ENCODE data around the gene PRKG1. TPM values are rescaled to one million over a fixed set of nuclear protein-coding genes. Genes with fewer than 3 reads are reported as not detected.

Gene PRKG1
- total RNA-seq, 2 experiments from 2014 or later = not detected

DNA sequence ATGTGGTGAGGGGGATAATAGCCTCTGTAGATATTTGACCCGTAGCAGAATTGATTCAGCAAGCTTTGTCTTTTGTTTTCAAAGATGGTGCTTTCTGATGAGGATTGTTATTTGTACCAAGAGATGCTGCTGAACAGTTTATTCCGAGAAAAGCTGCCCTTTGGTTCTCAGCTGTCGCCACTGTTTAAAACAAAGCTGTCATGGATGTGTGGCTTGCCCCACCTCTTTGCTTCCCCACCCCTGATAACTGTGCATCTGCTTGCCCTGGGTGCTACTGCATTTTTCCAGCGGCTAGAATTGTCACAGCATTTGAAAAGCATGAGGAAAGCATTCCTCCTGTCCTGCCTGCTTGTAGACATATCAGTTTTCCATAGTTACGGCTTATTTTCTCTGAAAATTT lies 852.0 kb downstream of the PRKG1 start:
- Mint-ChIP-seq H3K4me3 (no peak overlapping the region), H3K27me3 (peaks cover 8% of the 10 kb centered on the region), H3K36me3 (no peaks in the 10 kb centered on the region), H3K9me3 (no peaks in the 10 kb centered on the region), H3K27ac (no peak overlapping the region), H3K4me1 (no peaks in the 10 kb centered on the region)
- no peak for DNase-seq

DNA sequence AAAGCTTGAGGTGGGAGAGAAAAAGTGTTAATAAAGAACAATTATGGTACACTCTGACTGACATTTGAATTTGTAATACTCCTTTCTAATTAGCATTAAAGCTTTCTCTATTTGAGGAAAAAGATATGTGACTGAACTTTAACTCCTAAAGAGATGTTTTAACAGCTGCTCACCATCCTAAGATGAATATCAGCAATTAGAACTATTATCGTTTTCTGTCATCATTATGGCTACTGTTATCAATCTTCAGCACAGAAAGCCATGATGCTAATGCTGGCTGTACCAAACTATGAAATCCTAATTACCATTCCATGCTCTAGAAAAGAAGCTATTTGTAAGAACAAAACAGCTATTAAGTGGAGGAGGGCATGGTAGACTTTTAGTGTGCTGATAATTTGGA lies 853.9 kb downstream of the PRKG1 start:
- Mint-ChIP-seq H3K9me3 (no peaks in the 10 kb centered on the region), H3K27me3 (peaks cover 8% of the 10 kb centered on the region), H3K27ac (no peak overlapping the region), H3K4me1 (no peaks in the 10 kb centered on the region), H3K36me3 (no peaks in the 10 kb centered on the region), H3K4me3 (no peak overlapping the region)
- DNase-seq = no peak

DNA sequence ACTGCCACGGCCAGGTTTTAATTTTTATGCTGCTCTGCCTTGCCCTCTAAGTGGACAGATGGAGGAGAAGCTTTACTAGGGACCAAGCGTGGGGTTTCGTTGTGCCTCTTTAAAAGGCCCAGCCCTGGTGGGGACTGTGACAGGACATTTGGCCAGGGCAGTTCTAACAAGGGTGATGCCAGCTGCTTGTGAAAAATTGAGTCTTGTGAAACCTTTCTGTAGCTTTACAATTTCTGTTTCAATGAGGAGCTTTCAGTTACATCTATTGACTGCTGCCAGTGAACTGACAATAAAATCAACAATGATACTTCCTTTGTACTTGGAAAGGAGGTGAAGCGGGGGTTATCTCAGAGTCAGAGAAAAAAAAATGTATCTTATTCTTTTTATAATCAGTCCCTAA lies 858.2 kb downstream of the PRKG1 start:
- Mint-ChIP-seq H3K9me3 (no peaks in the 10 kb centered on the region), H3K4me1 (no peaks in the 10 kb centered on the region), H3K27ac (no peak overlapping the region), H3K27me3 (peaks cover 11% of the 10 kb centered on the region), H3K36me3 (no peaks in the 10 kb centered on the region), H3K4me3 (no peak overlapping the region)
- no peak for DNase-seq

DNA sequence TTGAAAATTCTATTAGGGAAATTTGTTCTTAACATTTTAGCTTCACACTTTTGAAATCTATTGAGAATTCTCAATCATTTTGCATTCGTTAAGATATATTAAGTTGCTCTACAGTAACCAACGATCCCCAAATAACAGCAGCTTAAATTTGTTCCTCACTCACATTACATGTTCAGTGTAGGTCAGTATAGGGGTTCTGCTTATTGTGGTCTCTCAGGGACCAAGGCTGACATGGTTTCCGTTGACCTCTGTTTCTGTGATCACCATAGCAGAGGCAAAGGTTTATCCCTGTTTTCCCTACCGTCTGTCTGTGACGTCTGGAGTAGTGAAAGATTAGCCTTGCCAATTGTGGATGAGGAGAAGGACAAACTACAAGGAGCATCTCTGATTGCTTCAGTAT lies 860.1 kb downstream of the PRKG1 start:
- no peaks in the 10 kb centered on the region for H3K4me1 Mint-ChIP-seq
- peaks cover 11% of the 10 kb centered on the region for H3K27me3 Mint-ChIP-seq
- H3K27ac Mint-ChIP-seq = no peak overlapping the region
- no peak overlapping the region for H3K4me3 Mint-ChIP-seq
- no peaks in the 10 kb centered on the region for H3K36me3 Mint-ChIP-seq
- no peaks in the 10 kb centered on the region for H3K9me3 Mint-ChIP-seq
- no peak for DNase-seq

DNA sequence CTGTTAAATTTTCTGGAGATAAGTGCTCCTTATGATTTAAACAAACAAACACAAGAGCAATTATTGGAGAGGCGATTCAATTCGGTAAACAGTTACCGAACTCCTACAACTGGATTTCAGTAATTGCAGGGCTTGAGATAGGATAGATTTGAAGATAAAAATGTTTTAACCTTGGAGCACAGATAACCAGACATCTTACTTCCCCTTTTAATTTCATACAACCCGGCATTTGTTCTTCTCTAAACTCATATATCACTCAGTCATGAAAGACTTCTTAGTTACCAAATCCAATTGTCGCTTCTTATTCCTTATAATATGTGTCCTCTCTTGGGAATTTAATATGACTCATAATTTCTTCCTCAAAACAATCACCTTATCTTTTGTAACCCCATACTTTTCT lies 861.1 kb downstream of the PRKG1 start:
- H3K4me1 Mint-ChIP-seq = no peaks in the 10 kb centered on the region
- no peak overlapping the region for H3K4me3 Mint-ChIP-seq
- H3K9me3 Mint-ChIP-seq = no peaks in the 10 kb centered on the region
- H3K27me3 Mint-ChIP-seq = peaks cover 11% of the 10 kb centered on the region
- no peaks in the 10 kb centered on the region for H3K36me3 Mint-ChIP-seq
- DNase-seq = no peak
- no peak overlapping the region for H3K27ac Mint-ChIP-seq

DNA sequence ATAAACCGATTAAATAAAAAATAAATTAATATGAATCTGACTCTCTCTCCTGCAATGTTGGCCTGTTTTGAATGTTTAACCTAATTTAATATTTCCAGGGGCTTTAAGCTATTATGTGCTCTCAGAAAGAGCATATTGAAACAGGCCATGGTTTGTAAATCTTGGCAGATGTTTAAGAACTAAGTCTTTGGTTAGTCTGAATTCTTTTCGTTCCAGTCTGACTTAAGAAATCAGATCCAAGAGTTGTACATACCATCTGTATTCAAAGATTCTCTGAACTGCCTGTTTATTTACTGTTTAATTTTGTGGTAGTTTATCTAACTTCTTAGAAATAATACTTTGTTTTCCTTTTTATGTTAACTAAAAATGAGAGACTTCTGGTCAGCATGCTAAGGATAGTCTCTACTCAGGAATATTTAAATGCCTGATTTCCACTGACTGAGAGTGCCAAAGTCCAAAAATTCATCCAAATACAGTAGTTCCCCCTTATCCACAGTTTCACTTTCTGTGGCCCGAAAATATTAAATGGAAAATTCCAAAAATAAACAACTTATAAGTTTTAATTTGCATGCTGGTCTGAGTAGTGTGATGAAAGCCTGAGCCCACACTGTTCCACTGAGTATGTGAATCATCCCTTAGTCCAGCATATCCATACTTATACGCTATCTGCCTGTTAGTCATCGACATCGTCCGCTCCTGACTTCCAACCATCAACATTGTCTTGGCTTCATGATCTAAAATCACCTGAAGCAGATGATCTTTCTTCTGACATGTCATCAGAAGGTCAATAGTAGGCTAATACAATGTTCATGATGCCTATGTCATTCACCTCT lies 863.2 kb downstream of the PRKG1 start:
- DNase-seq = no peak
- Mint-ChIP-seq H3K9me3 (no peaks in the 10 kb centered on the region), H3K36me3 (no peaks in the 10 kb centered on the region), H3K27me3 (peaks cover 10% of the 10 kb centered on the region), H3K27ac (no peak overlapping the region), H3K4me3 (no peak overlapping the region), H3K4me1 (no peaks in the 10 kb centered on the region)

DNA sequence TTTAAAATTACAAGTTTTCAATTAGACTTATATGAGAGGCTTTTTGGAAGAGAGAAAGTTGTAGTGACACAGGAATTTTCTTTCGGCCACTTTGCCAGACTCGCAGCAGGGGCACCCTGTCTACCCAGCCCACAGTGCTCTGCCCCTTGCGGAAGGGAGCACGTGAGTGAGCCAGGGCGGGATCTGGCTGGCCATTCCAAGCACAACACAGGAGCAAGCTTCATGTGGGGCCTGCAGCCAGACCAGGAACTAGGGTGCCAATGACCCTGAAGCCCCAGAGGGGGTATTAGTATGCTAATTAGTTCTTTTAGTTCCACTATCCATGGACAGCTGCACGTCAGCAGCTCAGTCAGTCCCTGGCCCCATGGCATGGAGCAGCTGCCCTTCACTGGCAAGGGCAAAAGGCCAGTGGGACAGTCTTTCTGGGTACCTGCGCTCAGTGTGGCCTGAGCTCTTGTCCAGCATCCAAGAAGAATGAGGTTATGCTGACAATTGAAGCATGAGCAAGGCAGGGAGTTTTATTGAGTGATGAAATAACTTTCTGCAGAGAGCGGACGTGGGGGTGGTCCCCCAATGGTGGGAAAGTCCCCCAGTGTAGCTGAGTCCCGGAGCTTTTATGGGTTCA lies 876.2 kb downstream of the PRKG1 start:
- H3K4me3 Mint-ChIP-seq = no peak overlapping the region
- no peak overlapping the region for H3K27ac Mint-ChIP-seq
- H3K36me3 Mint-ChIP-seq = no peaks in the 10 kb centered on the region
- H3K9me3 Mint-ChIP-seq = no peaks in the 10 kb centered on the region
- peaks cover 8% of the 10 kb centered on the region for H3K27me3 Mint-ChIP-seq
- DNase-seq = no peak
- H3K4me1 Mint-ChIP-seq = no peaks in the 10 kb centered on the region

DNA sequence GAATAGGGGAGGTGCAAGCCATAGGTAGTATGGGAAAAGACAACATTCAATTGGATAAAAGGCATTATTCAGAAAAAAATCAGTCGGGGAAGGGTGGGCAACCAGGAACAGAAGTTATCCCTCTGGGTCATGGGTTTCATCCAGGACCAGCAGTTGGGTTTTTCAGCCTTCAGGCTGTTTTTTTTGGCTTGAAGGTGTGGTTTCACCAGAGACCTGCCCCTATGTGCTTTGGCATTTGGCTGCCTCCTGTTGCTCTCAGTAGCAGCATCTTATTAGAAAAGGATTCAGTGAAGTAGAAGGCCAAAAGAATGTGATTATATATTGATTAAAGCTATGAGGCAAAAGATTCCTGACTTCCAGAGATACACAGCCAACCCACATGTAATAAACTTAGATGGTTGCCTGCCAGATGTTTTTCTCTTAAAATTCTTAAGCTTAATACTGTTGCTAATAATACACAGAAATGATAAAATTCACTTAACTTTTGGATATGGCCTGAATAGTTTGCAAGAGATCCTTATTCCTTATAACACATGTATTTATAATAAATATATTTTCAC lies 876.8 kb downstream of the PRKG1 start:
- Mint-ChIP-seq H3K36me3 (no peaks in the 10 kb centered on the region), H3K27ac (no peak overlapping the region), H3K9me3 (no peaks in the 10 kb centered on the region), H3K4me1 (no peaks in the 10 kb centered on the region), H3K27me3 (peaks cover 4% of the 10 kb centered on the region), H3K4me3 (no peak overlapping the region)
- no peak for DNase-seq

DNA sequence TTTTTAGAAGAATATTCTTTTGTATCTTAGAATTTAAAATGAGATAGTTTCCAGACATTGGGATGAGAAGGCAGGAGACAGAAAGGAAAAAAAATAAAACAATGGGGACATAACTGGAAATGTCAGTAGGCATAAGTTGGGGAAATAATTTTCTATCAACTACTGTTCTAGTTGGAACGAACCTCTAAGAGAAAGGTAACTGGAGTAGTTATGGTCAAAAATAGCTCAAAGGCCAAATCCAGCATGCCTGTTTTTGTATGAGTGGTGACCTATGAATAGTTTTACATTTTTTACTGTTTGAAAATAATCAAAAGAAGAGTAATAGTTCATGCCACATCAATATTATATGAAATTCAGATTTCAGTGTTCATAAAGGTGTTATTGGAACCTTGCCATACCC lies 877.3 kb downstream of the PRKG1 start:
- no peaks in the 10 kb centered on the region for H3K9me3 Mint-ChIP-seq
- H3K36me3 Mint-ChIP-seq = no peaks in the 10 kb centered on the region
- H3K27me3 Mint-ChIP-seq = peaks cover 5% of the 10 kb centered on the region
- no peak for DNase-seq
- no peak overlapping the region for H3K27ac Mint-ChIP-seq
- H3K4me3 Mint-ChIP-seq = no peak overlapping the region
- H3K4me1 Mint-ChIP-seq = no peaks in the 10 kb centered on the region

DNA sequence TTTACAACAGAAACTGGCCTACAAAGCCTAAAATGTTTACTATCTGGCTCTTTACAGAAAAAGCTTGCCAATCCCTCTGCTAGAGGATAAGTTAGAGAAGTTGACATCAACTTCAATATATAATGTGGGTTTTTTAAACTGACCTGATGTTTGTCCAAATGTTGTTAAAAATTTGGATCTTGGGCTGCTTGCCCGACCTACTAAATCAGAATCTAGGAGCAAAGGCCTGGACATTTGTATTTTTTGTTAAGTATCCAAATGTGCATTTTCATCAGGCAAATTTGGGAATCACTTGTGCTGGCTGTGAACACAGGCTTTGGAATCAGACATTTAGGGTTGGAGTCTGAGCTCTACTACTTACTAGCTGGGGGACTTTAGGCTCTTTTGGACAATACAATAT lies 877.8 kb downstream of the PRKG1 start:
- Mint-ChIP-seq H3K9me3 (no peaks in the 10 kb centered on the region), H3K27me3 (peaks cover 10% of the 10 kb centered on the region)

DNA sequence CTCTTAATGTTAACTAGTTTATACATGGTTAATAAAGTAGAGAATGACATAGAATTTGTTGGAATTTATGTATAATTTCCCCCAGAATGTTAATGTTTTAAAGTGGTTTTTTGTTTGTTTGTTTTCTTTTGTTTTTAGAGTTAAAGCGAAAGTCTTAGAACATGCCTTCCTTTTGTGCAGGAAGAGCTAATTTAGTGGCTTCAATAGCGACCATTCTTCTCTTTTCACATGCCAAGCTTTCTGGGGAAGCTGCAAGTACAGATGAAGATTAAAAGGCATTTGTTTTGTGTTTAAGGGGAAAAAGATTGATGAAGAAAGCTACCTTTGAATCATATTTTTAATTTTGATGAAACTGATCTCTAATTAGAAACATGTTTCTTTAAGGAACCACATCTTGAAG lies 881.4 kb downstream of the PRKG1 start:
- Mint-ChIP-seq H3K4me1 (no peaks in the 10 kb centered on the region), H3K9me3 (no peaks in the 10 kb centered on the region), H3K27ac (no peak overlapping the region), H3K4me3 (no peak overlapping the region), H3K27me3 (peaks cover 17% of the 10 kb centered on the region), H3K36me3 (no peaks in the 10 kb centered on the region)
- DNase-seq = no peak

More for the DNA sequence above, 877.8 kb downstream of the PRKG1 start:
- no peak overlapping the region for H3K27ac Mint-ChIP-seq
- H3K4me1 Mint-ChIP-seq = no peaks in the 10 kb centered on the region
- DNase-seq = no peak
- no peak overlapping the region for H3K4me3 Mint-ChIP-seq
- no peaks in the 10 kb centered on the region for H3K36me3 Mint-ChIP-seq

DNA sequence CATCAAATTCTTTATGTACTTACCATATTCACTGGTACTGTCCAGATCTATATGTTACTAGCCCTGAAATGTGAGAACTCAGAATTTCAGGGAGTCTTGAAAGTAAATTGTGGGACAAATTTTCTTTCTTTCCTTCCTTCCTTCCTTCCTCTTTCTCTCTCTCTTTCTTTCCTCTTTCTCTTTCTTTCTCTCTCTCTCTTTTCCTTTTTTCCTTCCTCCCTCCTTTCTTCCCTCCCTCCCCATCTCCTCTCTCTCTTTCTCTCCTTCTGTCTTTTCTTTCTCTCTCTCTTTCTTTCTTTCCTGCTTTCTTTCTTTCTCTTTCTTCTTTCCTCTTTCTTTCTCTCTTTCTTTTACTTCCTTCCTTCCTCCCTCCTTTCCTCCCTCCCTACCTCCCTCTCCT lies 882.5 kb downstream of the PRKG1 start:
- H3K4me1 Mint-ChIP-seq = no peaks in the 10 kb centered on the region
- H3K27ac Mint-ChIP-seq = no peak overlapping the region
- DNase-seq = no peak

DNA sequence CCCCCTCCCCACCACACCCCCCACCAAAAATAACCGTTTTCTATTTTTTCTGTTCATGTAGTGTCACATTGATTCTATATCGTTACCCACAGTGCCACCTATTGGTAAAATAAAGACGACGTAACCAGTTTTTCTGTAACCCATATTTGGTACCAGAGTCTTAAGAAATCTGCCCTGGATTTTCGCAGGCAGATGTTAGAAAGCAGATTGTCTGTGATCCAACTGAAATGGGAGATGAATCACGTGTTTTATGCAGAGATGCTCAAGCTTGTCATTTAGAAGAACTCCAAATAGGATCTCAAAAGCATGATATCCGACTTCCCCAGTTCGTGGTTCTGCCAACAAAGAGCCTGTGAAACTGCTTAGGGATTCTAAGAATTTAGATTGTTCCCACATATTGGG lies 886.2 kb downstream of the PRKG1 start:
- H3K9me3 Mint-ChIP-seq = no peaks in the 10 kb centered on the region
- no peaks in the 10 kb centered on the region for H3K4me1 Mint-ChIP-seq
- no peak overlapping the region for H3K27ac Mint-ChIP-seq

More for the DNA sequence above, 882.5 kb downstream of the PRKG1 start:
- Mint-ChIP-seq H3K9me3 (no peaks in the 10 kb centered on the region), H3K27me3 (peaks cover 17% of the 10 kb centered on the region), H3K36me3 (no peaks in the 10 kb centered on the region), H3K4me3 (no peak overlapping the region)

DNA sequence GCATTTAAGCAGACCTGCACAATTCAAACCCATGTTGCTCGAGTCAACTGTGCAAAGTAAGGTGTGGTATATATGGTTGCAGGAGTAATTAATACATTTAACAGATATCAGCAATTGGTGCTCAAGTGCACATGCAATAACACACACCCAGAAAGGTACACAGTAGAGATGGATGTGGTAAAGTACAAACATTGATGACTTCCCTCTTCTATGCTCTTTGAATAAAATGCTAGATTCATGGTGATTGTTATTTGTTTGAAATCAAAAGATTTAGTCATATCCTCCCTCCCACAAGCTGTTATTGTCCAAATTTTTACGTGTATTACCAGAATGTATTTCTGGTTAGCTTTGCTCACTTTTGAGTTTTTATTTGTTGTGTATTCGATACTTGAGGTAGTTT lies 887.1 kb downstream of the PRKG1 start:
- no peak for DNase-seq
- H3K27ac Mint-ChIP-seq = no peak overlapping the region
- no peaks in the 10 kb centered on the region for H3K9me3 Mint-ChIP-seq
- H3K27me3 Mint-ChIP-seq = peaks cover 23% of the 10 kb centered on the region
- no peak overlapping the region for H3K4me3 Mint-ChIP-seq
- no peaks in the 10 kb centered on the region for H3K4me1 Mint-ChIP-seq
- no peaks in the 10 kb centered on the region for H3K36me3 Mint-ChIP-seq

More for the DNA sequence above, 886.2 kb downstream of the PRKG1 start:
- DNase-seq = no peak
- no peak overlapping the region for H3K4me3 Mint-ChIP-seq
- H3K36me3 Mint-ChIP-seq = no peaks in the 10 kb centered on the region
- H3K27me3 Mint-ChIP-seq = peaks cover 23% of the 10 kb centered on the region

DNA sequence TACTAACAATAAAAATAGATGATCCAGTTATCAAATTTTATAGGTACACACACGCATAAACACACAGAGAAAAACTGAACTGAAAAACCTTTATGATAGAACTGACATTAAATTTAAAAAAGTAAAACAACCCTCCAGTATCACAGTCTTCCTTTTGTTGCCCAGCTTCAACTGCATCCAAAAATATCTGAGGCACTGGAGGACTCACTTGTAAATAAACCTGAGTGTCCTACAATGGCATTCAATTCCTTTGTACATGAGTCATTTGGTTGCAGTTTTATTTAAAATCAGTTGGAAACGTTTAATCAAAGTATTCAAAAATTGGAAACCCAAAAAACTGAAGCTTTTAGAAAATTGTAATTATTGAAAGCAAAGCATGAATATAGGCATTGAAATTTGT lies 890.3 kb downstream of the PRKG1 start:
- H3K27ac Mint-ChIP-seq = no peak overlapping the region
- DNase-seq = no peak

DNA sequence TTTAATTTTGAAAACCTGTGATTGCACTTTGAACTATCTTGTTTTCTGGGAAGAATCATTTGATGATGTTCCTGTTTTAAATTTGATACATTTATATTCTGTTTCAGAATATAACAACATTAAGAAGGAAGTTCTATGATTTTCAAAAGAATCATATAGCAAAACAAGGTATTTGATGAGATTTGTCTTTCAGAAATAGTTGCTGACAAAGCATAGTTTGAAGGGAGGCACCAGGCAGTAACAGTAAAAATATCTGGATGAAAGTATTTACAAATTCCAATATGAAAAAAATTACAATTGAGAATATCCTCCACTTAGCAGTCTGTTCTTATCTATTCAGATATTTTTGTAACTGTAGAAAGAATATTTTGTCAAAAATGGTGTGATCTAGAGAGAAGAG lies 891.2 kb downstream of the PRKG1 start:
- H3K9me3 Mint-ChIP-seq = no peaks in the 10 kb centered on the region
- no peak for DNase-seq
- H3K27ac Mint-ChIP-seq = no peak overlapping the region
- peaks cover 6% of the 10 kb centered on the region for H3K27me3 Mint-ChIP-seq
- no peaks in the 10 kb centered on the region for H3K36me3 Mint-ChIP-seq
- no peak overlapping the region for H3K4me3 Mint-ChIP-seq
- H3K4me1 Mint-ChIP-seq = no peaks in the 10 kb centered on the region

More for the DNA sequence above, 890.3 kb downstream of the PRKG1 start:
- Mint-ChIP-seq H3K9me3 (no peaks in the 10 kb centered on the region), H3K4me3 (no peak overlapping the region), H3K36me3 (no peaks in the 10 kb centered on the region), H3K4me1 (no peaks in the 10 kb centered on the region), H3K27me3 (peaks cover 6% of the 10 kb centered on the region)

Measured in activated naive CD8-positive, alpha-beta T cell treated with anti-CD3 and anti-CD28 coated beads for 36 hours (primary cell).